ENCODE results near the gene TMEM18.

GRCh38 chr2:663221-663620 is 14.0 kb downstream of the TMEM18 start:
- TF ChIP-seq POLR2AphosphoS5 (IDR thresholded peaks at IDR 0.05; ENCODE audit: borderline replicate concordance, low read depth, low read length) (no peak), EZH2 (IDR thresholded peaks at IDR 0.05) (no peak), FOXP2 (optimal IDR thresholded peaks at IDR 0.05; ENCODE audit: control extremely low read depth, extremely low read length, insufficient read depth) (no peak)

Measured in SK-N-MC (cell line).